ENCODE results near the gene ABO.
"Not testable (repeated sequence)": the region's sequence is repeated elsewhere in the genome, so short reads cannot be mapped to it uniquely, and the experiment has no call there.

- TF ChIP-seq POLR2A, SPI1, POLR2AphosphoS5, POU2F2, TAF1 (IDR thresholded peaks at IDR 0.05; ENCODE audit: low read depth, low read length): not testable (repeated sequence)
Observed at GRCh38 chr9:133205481-133205887, 69.5 kb downstream of the ABO start.
